T-helper 2 cell (primary cell): ENCODE results near the gene TP53I13.
A peak's percentile ranks its signal among the peaks of the same experiment; 100 is the strongest.

Experiments
- DNase-seq, 5 experiments: peaks; one replicate each; pipeline versions ENCODE4 v3.0.0 to v3.0.0-alpha.2; 2012 to 2022

TP53I13 gene

GRCh38 chr17:29594519-29595090 lies 26.1 kb downstream of the TP53I13 start:
- DNase-seq = no peak

- no peak for DNase-seq
Observed at GRCh38 chr17:29595107-29595942, 26.8 kb downstream of the TP53I13 start.

GRCh38 chr17:29595943-29596774 lies 27.7 kb downstream of the TP53I13 start:
- DNase-seq = no peak

- DNase-seq = no peak
Observed at GRCh38 chr17:29596811-29597210, 28.3 kb downstream of the TP53I13 start.

- no peak for DNase-seq
Observed at GRCh38 chr17:29597361-29598172, 29.1 kb downstream of the TP53I13 start.

GRCh38 chr17:29603109-29603674 lies 34.7 kb downstream of the TP53I13 start:
- no peak for DNase-seq

GRCh38 chr17:29607557-29608195 lies 39.2 kb downstream of the TP53I13 start:
- no peak for DNase-seq

GRCh38 chr17:29608986-29609385 lies 40.5 kb downstream of the TP53I13 start:
- no peak for DNase-seq

- DNase-seq = no peak
Observed at GRCh38 chr17:29610395-29610794, 41.9 kb downstream of the TP53I13 start.

GRCh38 chr17:29611351-29612093 lies 43.0 kb downstream of the TP53I13 start:
- DNase-seq = no peak

GRCh38 chr17:29612094-29612403 lies 43.5 kb downstream of the TP53I13 start:
- DNase-seq = no peak

GRCh38 chr17:29612404-29613280 lies 44.1 kb downstream of the TP53I13 start:
- DNase-seq = no peak

GRCh38 chr17:29613352-29613837 lies 44.9 kb downstream of the TP53I13 start:
- peak; percentile 84 to 95 (median 90) for DNase-seq

- no peak for DNase-seq
Observed at GRCh38 chr17:29613856-29614255, 45.4 kb downstream of the TP53I13 start.

GRCh38 chr17:29614349-29615047 lies 46.0 kb downstream of the TP53I13 start:
- no peak for DNase-seq

- DNase-seq = peak in 3 of 5 experiments; percentile 64 to 96 (median 79)
Observed at GRCh38 chr17:29615048-29615385, 46.5 kb downstream of the TP53I13 start.

- peak; percentile 74 to 88 (median 81) for DNase-seq
Observed at GRCh38 chr17:29615492-29616299, 47.2 kb downstream of the TP53I13 start.

- peak in 1 of 5 experiments; percentile 36 for DNase-seq
Observed at GRCh38 chr17:29616300-29617048, 48.0 kb downstream of the TP53I13 start.
